Measurements from ENCODE around the gene BRINP3. TPM values are rescaled to one million over a fixed set of nuclear protein-coding genes. Genes with fewer than 3 reads are reported as not detected.

Gene BRINP3
- total RNA-seq, 1 experiment from 2014 or later, result not detected

DNA sequence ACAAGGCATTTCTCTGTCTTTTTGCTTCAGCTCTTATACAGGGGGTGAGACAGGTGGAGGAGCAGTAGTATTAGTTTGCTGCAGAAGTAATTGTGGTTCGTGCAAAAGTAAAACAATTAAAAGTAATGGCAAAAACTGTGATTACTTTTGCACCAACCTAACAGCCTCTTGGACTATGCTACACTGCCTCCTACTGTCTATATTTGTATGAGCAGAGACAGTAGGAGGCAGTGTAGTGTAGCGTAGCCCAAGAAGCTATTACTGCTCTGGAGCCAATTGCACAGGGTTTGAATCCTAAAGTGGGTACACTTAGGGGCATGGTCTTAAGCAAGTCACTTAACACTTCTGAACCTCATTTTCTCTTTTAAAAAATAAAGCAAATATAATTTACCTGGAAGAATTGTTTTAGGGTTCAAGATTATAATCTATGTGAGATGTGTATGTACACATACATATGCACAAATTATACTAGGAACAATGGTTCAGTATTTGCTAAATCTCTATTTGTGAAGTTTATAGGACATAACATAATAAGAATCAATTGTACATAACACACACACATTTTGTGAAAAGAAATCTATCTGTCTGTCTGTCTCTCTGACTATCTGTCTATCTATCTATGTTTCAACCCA is 103.8 kb downstream of the BRINP3 start:
- Mint-ChIP-seq H3K27me3 (ENCODE audit: low read depth) (no peaks in the 10 kb centered on the region), H3K9me3 (no peaks in the 10 kb centered on the region), H3K36me3 (ENCODE audit: insufficient read depth in 1 of 3, low read depth in 3 of 3) (no peaks in the 10 kb centered on the region), H3K27ac (no peak overlapping the region), H3K4me3 (no peak overlapping the region), H3K4me1 (no peaks in the 10 kb centered on the region)
- Histone ChIP-seq H2BK15ac (ENCODE audit: low read depth, low read length) (no peak overlapping the region), H3T11ph (ENCODE audit: low read length) (no peak overlapping the region), H3K9ac (ENCODE audit: extremely low read depth, insufficient read length, low read length) (no peak overlapping the region), H3K4ac (ENCODE audit: low read depth, low read length) (no peak overlapping the region), H2AK5ac (ENCODE audit: insufficient read length, low read length) (no peak overlapping the region), H4K8ac (replicated peaks; ENCODE audit: insufficient read length, low read depth, low read length) (no peak overlapping the region), H2BK12ac (ENCODE audit: insufficient read length, low read depth, low read length) (no peak overlapping the region), H3K27me3 (ENCODE audit: insufficient read depth, low read length) (no peaks in the 10 kb centered on the region), H2AFZ (ENCODE audit: low read length) (no peak overlapping the region), H3K56ac (ENCODE audit: insufficient read length, low read depth, low read length) (no peak overlapping the region), H4K91ac (ENCODE audit: insufficient read length, low read depth, low read length) (no peak overlapping the region), H3K79me2 (ENCODE audit: insufficient read depth, low read length) (no peaks in the 10 kb centered on the region), H4K5ac (ENCODE audit: insufficient read length, low read depth, low read length) (no peak overlapping the region), H3K23me2 (ENCODE audit: insufficient read length, low read depth, low read length, poor library complexity, severe bottlenecking) (no peaks in the 10 kb centered on the region), H3K4me1 (ENCODE audit: insufficient read depth, low read length) (no peaks in the 10 kb centered on the region), H2BK5ac (ENCODE audit: insufficient read length, low read length) (no peak overlapping the region), H3K14ac (ENCODE audit: insufficient read depth, low read length) (no peak overlapping the region), H3K9me3 (ENCODE audit: control insufficient read depth, low read depth, low read length) (no peaks in the 10 kb centered on the region), H2BK120ac (ENCODE audit: low read depth, low read length, poor library complexity, severe bottlenecking) (no peak overlapping the region), H2BK20ac (ENCODE audit: low read depth, low read length, poor library complexity, severe bottlenecking) (no peak overlapping the region), H3K79me1 (ENCODE audit: insufficient read depth, low read depth, low read length, poor library complexity, severe bottlenecking) (no peaks in the 10 kb centered on the region), H3K23ac (ENCODE audit: insufficient read length, low read depth, low read length) (no peak overlapping the region), H3K27ac (ENCODE audit: insufficient read length, low read depth, low read length) (no peak overlapping the region), H3K4me2 (ENCODE audit: insufficient read depth, insufficient read length, low read length) (no peak overlapping the region), H3K18ac (ENCODE audit: insufficient read length, low read depth, low read length) (no peak overlapping the region), H4K20me1 (ENCODE audit: control insufficient read depth, insufficient read depth, insufficient read length) (no peaks in the 10 kb centered on the region)
- TF ChIP-seq, protein P1, sequence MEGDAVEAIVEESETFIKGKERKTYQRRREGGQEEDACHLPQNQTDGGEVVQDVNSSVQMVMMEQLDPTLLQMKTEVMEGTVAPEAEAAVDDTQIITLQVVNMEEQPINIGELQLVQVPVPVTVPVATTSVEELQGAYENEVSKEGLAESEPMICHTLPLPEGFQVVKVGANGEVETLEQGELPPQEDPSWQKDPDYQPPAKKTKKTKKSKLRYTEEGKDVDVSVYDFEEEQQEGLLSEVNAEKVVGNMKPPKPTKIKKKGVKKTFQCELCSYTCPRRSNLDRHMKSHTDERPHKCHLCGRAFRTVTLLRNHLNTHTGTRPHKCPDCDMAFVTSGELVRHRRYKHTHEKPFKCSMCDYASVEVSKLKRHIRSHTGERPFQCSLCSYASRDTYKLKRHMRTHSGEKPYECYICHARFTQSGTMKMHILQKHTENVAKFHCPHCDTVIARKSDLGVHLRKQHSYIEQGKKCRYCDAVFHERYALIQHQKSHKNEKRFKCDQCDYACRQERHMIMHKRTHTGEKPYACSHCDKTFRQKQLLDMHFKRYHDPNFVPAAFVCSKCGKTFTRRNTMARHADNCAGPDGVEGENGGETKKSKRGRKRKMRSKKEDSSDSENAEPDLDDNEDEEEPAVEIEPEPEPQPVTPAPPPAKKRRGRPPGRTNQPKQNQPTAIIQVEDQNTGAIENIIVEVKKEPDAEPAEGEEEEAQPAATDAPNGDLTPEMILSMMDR (conservative IDR thresholded peaks at IDR 0.05), result peak; percentile 80
- DNase-seq, result no peak
- no CpG with 5 or more reads among the region's 2 CpGs for whole genome bisulfite sequencing (ENCODE audit: extremely low coverage, insufficient read length, low lambda C conversion rate)
